NCI-H2081 treated with DMSO at 0.1 percent for 48 hours (cell line): Measurements from ENCODE around the gene VAC14.

ENCODE experiments used
- DNase-seq: peaks from one replicate; lab custom pipeline; 2025; lab: John Stamatoyannopoulos, UW

Gene VAC14

DNA sequence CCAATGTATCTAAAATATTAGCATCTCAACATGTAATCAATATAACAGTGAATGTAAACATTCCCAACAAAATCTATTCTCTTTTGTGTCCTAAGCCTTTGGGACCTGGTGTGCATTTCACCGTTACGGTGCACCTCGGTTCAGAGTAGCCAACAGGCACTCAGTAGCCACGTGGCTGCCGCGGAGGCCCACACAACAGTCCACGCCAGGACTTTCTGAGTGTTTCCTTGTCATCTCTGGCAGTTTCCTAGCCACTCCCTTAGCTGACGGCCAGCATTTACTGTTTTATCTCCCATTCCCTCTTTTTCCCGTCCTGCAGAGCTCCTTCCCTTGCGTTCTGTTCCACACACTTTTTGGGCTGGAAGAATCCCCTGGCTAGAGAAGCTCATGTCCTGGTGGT is 36.3 kb downstream of the VAC14 start:
- no peak for DNase-seq

- DNase-seq = no peak
These were observed 40.7 kb downstream of the VAC14 start for GRCh38 chr16:70760221-70760620.

DNA sequence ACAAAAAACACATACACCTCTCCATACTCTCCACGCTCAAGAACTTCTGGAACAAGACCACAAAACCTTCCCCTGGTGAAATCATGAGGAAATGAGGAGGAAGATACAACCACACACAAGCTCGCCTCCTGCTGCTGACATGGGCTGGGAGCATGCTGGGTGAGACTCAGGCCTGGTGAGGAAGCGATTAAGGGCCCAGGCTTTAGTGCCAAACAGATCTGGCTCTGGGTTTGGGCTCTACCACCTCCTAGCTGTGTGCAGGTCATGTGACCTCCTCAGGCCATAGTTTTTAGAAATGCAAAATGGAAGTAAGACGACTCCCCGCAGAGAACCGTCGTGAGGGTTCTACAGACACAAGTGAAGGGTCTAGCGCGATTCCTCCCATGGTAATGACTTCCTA is 41.3 kb downstream of the VAC14 start:
- DNase-seq = no peak

- DNase-seq = no peak
These were observed 42.2 kb downstream of the VAC14 start for GRCh38 chr16:70758786-70759185.

DNA sequence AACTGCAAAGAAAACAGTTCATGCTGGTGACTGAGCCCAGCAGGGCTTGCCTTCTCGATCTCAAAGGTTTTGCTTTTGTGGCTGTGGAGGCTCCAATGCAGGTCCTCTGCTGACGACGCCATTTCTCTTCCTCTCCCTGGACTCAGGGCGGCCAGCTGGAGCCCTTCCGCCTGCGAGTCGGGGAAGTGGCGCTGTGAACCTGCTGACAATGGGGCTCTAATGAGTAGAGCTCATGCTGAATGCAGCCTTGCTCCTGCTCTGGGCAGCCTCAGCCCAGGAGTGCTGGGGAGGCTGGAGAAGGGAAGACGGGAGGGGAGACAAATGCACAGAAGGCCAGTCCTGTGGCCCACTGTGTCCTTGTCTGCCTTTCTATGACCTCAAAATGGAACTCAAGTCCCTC is 43.8 kb downstream of the VAC14 start:
- no peak for DNase-seq

GRCh38 chr16:70756071-70756470 is 44.9 kb downstream of the VAC14 start:
- DNase-seq = no peak

GRCh38 chr16:70754851-70755600 is 45.9 kb downstream of the VAC14 start:
- no peak for DNase-seq

DNA sequence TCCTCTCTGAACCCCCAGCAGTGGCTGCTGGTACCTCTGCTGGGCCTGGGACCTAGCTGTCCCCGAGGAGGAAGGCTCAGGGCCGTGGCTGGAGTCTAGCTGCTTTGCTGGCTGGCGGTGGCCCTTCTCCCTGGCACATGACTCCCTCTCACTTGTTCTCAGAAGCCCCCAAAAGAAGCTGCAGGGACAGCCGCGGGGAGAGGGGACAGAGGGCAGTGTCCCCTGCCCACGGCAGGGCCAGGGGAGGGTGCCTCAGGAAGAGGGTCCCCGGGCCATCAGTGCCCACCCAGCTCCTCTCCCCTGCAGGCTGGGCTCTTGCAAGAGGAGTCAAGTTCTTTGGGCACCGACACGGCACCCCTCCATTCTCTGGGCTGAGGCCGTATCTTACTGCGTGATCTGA is 46.6 kb downstream of the VAC14 start:
- no peak for DNase-seq

- DNase-seq = no peak
These were observed 47.1 kb downstream of the VAC14 start for GRCh38 chr16:70753694-70754325.

GRCh38 chr16:70753228-70753627 is 47.7 kb downstream of the VAC14 start:
- no peak for DNase-seq

- no peak for DNase-seq
These were observed 48.5 kb downstream of the VAC14 start for GRCh38 chr16:70752426-70752825.

GRCh38 chr16:70751593-70751992 is 49.4 kb downstream of the VAC14 start:
- DNase-seq = no peak

GRCh38 chr16:70750893-70751467 is 50.0 kb downstream of the VAC14 start:
- DNase-seq = no peak

- DNase-seq = no peak
These were observed 51.0 kb downstream of the VAC14 start for GRCh38 chr16:70749681-70750601.

DNA sequence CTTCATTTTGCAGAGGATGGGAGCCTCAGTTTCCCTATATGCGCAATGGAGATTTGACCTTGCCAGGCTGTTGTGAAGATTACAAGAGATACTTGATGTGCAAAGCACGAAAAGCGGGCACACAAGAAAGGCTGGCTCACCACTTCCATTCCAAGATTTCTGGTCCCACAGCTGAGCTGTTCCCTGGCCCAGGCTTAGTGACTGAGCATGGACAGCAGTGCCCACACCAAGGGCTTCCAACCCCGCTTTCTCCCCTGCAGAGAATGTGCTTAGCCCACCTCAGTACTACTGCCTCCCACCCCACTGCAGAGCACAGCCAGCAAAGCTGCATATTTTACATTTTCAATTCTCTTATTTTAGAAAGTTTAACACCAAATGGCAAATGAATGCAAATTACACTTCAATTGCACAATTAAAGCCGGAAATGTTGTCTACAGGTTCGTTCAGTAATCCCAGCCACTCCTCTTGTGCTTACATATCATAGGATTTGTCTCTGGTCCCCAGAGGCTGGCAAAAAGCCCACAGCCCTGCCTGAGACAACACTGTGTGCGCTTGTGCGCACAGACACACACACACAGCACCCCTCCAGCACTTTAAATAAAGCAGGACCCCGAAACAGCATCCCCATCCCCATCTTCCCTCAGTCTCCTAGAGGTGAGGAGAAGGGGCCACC is 51.8 kb downstream of the VAC14 start:
- no peak for DNase-seq

GRCh38 chr16:70747703-70748631 is 53.0 kb downstream of the VAC14 start:
- DNase-seq = no peak

DNA sequence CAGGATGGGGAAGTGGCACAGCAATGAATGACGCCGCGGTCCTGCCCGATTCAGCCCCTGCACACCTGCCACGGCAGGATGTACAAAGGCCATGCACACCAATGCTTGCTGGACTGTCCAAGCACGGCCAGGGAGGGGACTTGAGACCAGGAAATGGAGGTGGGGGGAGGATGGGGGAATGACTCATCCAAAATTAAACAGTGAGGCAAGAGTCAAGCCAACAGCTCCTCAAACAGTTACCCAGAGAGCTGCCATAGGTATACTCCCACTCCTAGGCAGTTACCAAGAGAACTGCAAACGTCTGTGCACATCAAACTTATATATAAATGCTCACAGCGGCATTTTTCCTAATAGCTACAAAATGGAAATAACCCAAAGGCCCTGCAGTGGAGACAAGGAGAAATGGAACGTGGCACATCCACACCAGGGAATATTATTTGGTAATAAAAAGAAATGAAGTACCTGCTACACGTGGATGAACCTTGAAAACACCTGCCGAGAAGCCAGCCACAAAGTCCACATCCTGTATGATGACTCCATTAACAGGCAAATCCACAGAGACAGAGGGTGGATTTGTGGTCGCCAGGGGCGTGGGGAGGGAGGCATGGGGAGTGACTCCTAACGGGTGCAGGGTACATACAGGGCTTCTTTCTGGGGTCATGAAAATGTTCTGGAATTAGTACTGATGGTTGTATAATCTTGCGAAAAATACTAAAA is 54.1 kb downstream of the VAC14 start:
- no peak for DNase-seq

DNA sequence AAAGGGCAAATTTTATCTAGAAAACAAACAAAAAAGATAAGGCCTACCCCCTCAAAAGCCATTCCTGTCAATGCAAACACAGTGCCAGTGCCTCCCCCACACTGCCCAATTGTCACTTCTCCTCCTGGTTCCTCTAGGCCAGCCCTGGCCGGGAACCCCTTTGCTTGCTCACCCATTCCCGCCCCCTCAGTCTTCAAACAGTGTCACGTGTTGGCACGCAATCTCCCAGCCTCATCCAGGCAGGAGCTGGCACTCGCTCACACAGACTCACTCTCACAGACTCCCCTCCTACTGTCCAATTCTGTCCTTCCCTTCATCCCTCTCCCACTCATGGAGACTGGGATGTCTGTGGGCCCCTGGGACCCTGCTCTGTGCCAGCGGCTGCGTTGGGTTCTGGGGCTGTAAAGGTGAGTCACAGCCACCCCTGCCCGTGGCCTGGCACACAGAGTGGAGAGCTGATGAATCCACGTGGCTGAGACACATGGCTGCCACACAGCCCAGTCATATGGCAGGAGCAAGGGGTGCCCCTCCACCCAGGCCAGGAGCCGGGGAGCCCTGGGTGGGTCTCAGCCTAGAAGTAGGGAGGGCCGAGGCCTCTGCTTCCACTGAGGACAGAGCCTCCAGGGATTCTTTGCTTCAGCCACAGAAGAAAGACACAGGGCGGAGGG is 54.8 kb downstream of the VAC14 start:
- DNase-seq = no peak

GRCh38 chr16:70745536-70746025 is 55.4 kb downstream of the VAC14 start:
- DNase-seq = no peak
